OCI-M2 (cell line): ENCODE data around the gene ARMH3.

Source experiments
- DNase-seq: peaks from one replicate; lab custom pipeline; 2025; ENCODE audit not compliant: unreplicated experiment; lab: John Stamatoyannopoulos, UW

The ARMH3 gene

DNA sequence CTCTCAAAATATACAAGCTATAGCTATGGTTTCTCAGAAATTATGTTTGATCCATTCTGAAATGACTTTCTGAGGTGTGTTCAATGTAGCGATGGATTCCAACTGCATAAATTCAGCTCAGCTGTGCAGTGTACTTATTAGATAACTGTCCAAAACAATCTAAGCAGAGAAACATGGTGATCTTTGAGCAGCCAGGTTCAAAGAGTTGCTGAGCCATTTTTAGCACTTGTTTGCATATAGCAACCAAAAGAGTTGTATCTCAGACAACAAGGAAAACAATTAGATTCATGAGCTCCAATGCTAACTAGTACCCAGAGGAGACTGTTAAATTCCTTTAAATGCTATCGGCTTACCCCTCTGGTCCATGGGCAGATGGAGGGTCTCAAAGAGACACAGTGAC, 196.4 kb downstream of the ARMH3 start:
- no peak for DNase-seq

DNA sequence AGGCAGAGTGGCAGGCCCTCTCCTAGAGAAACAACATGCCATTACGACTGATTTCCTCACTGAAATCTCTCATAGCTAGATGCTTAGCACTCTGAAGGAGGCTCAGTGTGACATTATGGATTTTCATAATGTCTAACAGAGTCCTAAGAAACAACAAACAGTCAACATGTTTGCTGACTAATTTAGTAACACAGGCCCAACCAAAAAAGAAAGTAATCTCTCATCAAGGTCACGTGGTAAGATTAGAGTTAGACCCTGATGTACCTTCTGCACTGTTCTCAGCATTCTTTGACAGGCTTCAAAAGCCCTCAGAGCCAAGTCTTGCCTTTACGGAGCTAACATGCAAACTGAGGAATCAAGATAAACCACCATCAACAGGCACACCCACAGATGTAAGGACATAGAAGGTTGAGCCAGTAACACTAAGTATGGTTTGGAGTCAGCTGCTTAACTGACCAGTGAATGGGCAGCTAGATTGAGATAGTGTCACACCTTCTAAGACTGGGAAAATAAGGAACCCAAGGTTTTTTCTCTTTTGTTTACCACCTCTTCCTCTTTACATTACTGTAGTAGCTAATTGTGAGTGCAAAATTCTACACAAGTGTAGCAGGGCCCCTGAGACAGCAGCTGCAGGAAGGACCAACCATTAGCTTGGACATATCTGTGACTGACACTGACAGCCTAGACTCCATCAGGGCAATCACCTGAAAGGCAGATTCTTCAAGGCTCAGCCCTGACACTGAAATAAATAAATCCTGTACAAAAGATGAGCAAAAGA, 197.1 kb downstream of the ARMH3 start:
- no peak for DNase-seq

DNA sequence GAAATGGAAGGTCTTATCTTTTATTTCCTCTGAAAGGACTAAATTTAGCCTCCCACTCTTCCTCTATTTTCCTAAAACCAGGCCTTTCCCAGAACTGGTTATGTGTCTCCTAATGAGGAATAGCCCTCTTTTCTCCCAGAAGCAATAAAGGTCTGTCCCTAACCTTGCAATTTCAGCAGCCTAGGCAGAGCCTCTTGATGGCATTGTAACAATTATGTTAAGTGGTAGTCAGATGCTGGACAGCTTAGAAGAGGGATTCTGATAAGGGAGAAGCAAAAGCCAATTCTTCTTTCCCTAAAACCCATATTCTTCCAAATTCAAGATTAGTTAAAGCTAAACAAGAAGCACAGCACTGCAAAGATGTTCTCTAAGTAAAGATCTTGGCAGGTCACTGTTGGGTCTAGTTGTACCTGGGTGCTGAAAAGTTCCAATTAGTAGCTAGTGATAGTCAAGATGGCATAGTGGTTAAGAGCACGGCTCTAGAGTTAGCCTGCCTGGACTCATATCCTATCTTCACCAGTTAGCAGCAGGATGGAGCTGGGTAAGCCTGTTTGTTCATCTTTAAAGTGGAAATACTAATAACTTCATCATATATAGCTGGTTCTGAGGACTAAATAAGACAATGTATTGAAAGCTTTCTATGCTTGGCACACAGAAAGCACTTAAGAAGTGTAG, 198.0 kb downstream of the ARMH3 start:
- no peak for DNase-seq

- no peak for DNase-seq
Observed at GRCh38 chr10:101856626-101857025, 199.3 kb downstream of the ARMH3 start.

GRCh38 chr10:101851411-101852116, 204.4 kb downstream of the ARMH3 start:
- no peak for DNase-seq

DNA sequence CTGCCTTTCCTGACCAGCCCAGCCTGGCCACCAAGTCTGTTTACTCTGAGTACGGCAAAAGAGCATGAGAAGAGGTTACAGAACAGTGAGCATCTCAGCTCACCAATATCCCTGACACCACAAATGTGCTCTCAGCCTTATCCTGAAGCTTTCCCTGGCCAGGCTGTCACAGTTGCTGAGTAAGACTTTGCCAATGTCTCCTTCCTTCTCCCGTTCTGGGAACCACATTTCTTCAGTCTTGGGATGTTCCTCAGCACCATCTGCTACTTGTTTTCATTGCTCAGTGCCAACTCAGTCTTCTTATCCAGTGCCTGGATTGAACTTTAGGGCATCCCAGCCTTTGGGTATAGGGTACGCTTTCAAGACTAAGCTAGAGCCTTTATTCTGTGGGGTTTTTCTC, 205.2 kb downstream of the ARMH3 start:
- no peak for DNase-seq

GRCh38 chr10:101848894-101849351, 207.1 kb downstream of the ARMH3 start:
- no peak for DNase-seq

- DNase-seq: no peak
Observed at GRCh38 chr10:101848408-101848807, 207.6 kb downstream of the ARMH3 start.

- DNase-seq: no peak
Observed at GRCh38 chr10:101845893-101846292, 210.1 kb downstream of the ARMH3 start.

DNA sequence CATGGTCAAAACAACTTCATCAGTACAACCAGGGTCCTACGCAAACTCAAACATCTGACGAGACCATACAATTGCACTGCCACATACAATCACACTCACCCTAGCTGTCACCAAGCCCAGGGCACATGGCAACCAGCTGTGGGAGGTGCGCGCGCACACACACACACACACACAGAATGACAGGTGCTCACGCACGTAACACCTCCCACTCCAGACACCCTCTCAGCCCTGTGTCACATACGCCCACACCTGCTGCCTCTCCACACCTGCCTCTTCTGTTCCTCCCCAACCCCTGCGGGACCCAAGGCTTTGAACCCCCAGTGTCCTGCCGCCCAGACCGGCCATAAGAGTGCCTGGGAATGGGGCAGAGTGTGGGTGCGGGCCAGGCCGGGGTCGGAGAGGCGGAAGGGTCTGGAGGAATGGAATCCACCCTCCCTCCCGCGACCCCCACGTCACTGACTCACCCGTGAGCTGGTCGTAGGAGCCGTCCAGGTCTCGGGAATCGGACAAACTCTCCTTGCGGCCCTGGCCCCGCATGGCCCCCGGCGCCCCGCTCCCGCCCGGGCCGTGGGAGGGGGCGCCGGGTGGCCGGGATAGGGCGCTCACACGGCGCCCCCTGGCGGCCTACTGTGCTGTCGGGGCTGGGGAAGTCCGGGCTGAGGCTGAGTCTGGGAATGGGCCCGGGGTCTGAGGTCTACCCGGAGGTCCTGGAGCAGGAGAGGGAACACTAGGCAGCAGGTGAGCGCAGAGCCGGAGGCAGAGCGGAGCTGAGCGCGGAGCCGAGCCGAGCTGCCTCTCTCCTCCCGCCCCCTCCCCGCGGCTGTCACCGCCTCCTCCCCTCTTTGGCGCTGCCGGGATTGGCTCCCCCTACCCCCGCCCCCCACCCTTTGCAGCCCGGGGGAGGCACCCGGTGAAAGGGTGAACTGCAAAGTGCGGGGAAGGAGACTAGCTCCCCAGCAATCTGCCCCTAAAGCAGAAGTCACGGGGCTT, 212.6 kb downstream of the ARMH3 start, which contains the start of gene KCNIP2:
KCNIP2 (minus strand) TSS at position 769 of the 990 bp plus-strand sequence; CDS start at position 537, 232 bp downstream.
- no peak for DNase-seq

- no peak for DNase-seq
Observed at GRCh38 chr10:101841826-101842225, 214.1 kb downstream of the ARMH3 start.

GRCh38 chr10:101840741-101841453, 215.1 kb downstream of the ARMH3 start:
- DNase-seq: no peak

DNA sequence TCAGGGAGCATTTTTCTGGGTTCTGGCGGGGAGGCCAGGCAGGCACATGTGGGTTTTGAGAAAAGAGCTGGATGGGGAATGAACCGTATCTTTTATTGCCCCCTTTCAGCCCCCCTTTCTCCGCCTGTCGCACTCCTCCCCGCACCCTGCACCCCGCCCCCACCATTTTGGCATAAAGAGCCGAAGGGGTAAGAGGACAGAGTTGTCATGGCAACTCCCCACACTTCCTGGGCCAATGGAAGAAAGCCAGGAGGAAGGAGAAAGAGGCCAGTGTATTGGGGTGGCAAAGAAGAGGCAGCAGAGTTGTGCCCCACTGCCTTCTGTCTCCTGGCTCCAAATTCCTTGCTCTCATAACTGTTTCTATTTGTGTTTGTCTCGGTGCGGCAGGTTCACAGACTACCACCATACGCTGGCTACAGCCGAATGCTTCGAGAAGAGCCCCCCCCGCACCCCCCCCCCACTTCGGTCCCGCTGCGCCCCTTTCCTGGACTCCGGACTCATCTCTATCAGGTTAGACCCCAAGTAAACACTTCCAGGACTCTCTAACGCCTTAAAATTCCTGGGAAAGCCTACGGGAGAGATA, 215.8 kb downstream of the ARMH3 start:
- no peak for DNase-seq

- DNase-seq: no peak
Observed at GRCh38 chr10:101839416-101840063, 216.4 kb downstream of the ARMH3 start.

DNA sequence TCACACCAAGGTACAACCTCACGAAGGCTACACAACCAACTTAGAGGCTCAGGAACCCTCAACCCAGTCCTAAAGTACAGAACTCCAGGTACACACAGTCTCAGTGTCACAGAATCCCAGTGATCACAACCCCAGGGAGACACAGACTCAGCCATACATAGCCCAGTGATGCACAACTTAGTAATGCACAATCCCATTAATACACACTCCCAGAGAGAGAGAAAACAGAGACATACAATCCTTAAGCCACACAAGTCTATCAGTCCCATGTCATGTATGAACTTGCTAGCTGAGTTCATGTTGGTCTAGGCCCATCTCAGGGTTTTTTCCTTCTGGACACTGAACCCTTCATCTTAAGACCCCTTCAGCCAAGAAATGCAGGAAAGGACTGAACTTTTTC, 217.0 kb downstream of the ARMH3 start:
- no peak for DNase-seq

DNA sequence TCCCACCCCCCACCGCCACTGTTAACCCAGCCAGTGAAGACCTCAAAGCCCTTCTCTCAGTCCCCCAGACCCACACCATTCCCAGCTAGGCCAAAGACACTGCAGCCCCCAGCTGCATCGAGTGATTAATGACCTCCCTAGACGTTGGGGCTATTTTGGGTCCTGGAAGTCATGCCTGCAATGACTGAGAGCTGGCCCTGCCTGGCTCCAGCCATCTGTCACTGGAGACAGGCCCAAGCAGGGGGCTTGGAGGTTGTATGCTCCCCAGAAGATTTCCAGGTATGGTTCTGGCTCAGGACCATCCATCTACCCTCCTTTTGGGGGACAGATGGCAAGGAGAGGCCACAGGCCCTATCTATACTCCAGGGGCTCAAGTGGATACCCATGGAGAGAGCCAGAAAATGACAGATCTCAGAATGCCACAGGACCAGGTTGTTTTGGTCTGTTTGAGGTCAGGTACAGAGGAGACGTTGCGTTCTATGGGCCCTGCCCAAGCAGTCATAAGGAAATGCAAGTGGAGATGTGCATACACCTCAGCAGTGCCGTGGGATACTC, 217.5 kb downstream of the ARMH3 start:
- DNase-seq: no peak

DNA sequence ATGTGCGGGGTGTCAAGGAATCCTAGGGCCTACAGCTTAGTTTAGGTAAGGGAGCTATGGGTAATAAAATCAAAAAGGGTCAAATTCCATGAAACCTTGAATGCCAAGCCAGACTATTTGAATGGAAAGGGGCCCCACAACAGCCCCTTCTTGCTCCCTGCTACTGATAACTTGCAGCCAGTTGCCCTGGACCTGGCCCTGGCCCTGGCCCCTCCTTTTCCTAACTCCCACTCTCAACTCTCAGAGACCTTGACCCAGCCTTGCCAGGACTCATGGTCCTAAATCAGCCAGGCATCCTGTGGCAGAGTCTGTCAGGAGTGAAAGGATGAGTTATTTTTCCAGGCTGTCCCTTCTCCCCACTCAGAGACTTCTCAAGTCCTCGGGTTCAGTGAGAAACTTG, 218.2 kb downstream of the ARMH3 start:
- DNase-seq: no peak

GRCh38 chr10:101835362-101835761, 220.6 kb downstream of the ARMH3 start:
- DNase-seq: no peak

GRCh38 chr10:101834341-101834740, 221.6 kb downstream of the ARMH3 start:
- no peak for DNase-seq
